DOHH2 (cell line): Measurements from ENCODE around the gene HHAT.

ENCODE experiments used
- CTCF ChIP-seq: fragments of 200-600 bp; sonication (generic); IDR thresholded peaks from one replicate; pipeline ENCODE4 v1.5.1; 2014; ENCODE audit warnings: antibody characterized with exemption, mild to moderate bottlenecking, low read depth, low read length; ENCODE audit not compliant: poor library complexity, severe bottlenecking
- EZH2phosphoT487 ChIP-seq: fragments of 200-600 bp; sonication (generic); IDR thresholded peaks from 2 replicates; pipeline ENCODE4 v1.6.1; 2017; ENCODE audit warnings: borderline replicate concordance, mild to moderate bottlenecking, antibody characterized with exemption, low read length, moderate library complexity, mixed read lengths

GRCh38 chr1:210478820-210479219, 150.1 kb downstream of the HHAT start:
- no peak for TF ChIP-seq CTCF
- no peak for TF ChIP-seq EZH2phosphoT487
